Astrocyte (in vitro differentiated cells and primary cell): Measurements from ENCODE around the gene BMPR1A. TPM values are rescaled to one million over a fixed set of nuclear protein-coding genes. Genes with fewer than 3 reads are reported as not detected.

Experiments used
- DNase-seq: peaks from one replicate; pipeline ENCODE4 v3.0.0-alpha.2; 2010; ENCODE audit warnings: low read depth
- FAIRE-seq: peaks from 2 replicates; lab custom pipeline; 2011; peaks lifted over from hg19 to GRCh38; lab: Jason Lieb, UNC
- H2AFZ ChIP-seq: 2 replicates; pipeline ENCODE4 v1.6.0; 2012; ENCODE audit warnings: low read depth, low read length, inconsistent platforms
- H3K27ac ChIP-seq: 2 replicates; pipeline ENCODE4 v1.5.1; 2011; ENCODE audit warnings: low read depth, low read length, inconsistent platforms
- H3K27me3 ChIP-seq: 2 replicates; pipeline ENCODE4 v1.6.0; 2011; ENCODE audit warnings: low read length, inconsistent platforms; ENCODE audit not compliant: insufficient read depth
- H3K36me3 ChIP-seq: 2 replicates; pipeline ENCODE4 v1.5.1; 2011; ENCODE audit warnings: low read length, inconsistent platforms; ENCODE audit not compliant: insufficient read depth
- H3K4me1 ChIP-seq: 2 replicates; pipeline ENCODE4 v1.5.1; 2011; ENCODE audit warnings: low read length, inconsistent platforms; ENCODE audit not compliant: insufficient read depth
- H3K4me2 ChIP-seq: 2 replicates; pipeline ENCODE4 v1.6.0; 2012; ENCODE audit warnings: low read length, inconsistent platforms
- H3K4me3 ChIP-seq: 2 replicates; pipeline ENCODE4 v1.5.1; 2011; ENCODE audit warnings: low read depth, mild to moderate bottlenecking, low read length, inconsistent platforms; ENCODE audit not compliant: insufficient read depth
- H3K79me2 ChIP-seq: 2 replicates; pipeline ENCODE4 v1.6.0; 2012; ENCODE audit warnings: mild to moderate bottlenecking, low read length, inconsistent platforms; ENCODE audit not compliant: insufficient read depth
- H3K9ac ChIP-seq: 2 replicates; pipeline ENCODE4 v1.6.0; 2012; ENCODE audit warnings: mild to moderate bottlenecking, low read length, inconsistent platforms
- H3K9me3 ChIP-seq: 2 replicates; pipeline ENCODE4 v1.5.1; 2012; ENCODE audit warnings: low read depth, mild to moderate bottlenecking, low read length, inconsistent platforms; ENCODE audit not compliant: insufficient read depth
- H4K20me1 ChIP-seq: 2 replicates; pipeline ENCODE4 v1.6.0; 2012; ENCODE audit warnings: low read length, inconsistent platforms; ENCODE audit not compliant: insufficient read depth
- H3K27ac Mint-ChIP-seq: one replicate; pipeline ENCODE4 v1.8.0; 2021; ENCODE audit warnings: mild to moderate bottlenecking, mixed read lengths; ENCODE audit not compliant: unreplicated experiment
- H3K27me3 Mint-ChIP-seq: one replicate; pipeline ENCODE4 v1.8.0; 2021; ENCODE audit warnings: low read depth, mixed read lengths; ENCODE audit not compliant: unreplicated experiment
- H3K36me3 Mint-ChIP-seq: one replicate; pipeline ENCODE4 v1.8.0; 2021; ENCODE audit warnings: low read depth, mixed read lengths; ENCODE audit not compliant: unreplicated experiment
- H3K4me1 Mint-ChIP-seq: one replicate; pipeline ENCODE4 v1.8.0; 2021; ENCODE audit warnings: low read depth, mixed read lengths; ENCODE audit not compliant: unreplicated experiment
- H3K4me3 Mint-ChIP-seq: one replicate; pipeline ENCODE4 v1.8.0; 2021; ENCODE audit warnings: mild to moderate bottlenecking, moderate library complexity, mixed read lengths; ENCODE audit not compliant: unreplicated experiment
- H3K9me3 Mint-ChIP-seq: one replicate; pipeline ENCODE4 v1.8.0; 2021; ENCODE audit warnings: mild to moderate bottlenecking, mixed read lengths; ENCODE audit not compliant: unreplicated experiment
- CTCF ChIP-seq: IDR thresholded peaks from 2 replicates; pipeline ENCODE4 v1.5.1; 2011; ENCODE audit warnings: low read depth, mild to moderate bottlenecking, inconsistent platforms, low read length, moderate library complexity; ENCODE audit not compliant: insufficient read depth
- EZH2 ChIP-seq: IDR thresholded peaks from 2 replicates; pipeline ENCODE4 v1.6.1; 2012; ENCODE audit warnings: mild to moderate bottlenecking, low read length, inconsistent platforms; ENCODE audit not compliant: insufficient read depth
- total RNA-seq: library from RNA; stranded (reverse); gene quantifications from 2 replicates; pipeline ENCODE4 v1.2.1, GENCODE V29; 2021

The BMPR1A gene
- total RNA-seq, 1 donor from 2014 or later = 52.2 TPM

- no peaks in the 10 kb centered on the region for H3K4me1 ChIP-seq
- TF ChIP-seq EZH2 (no peak), CTCF (no peak)
- H2AFZ ChIP-seq = no peak overlapping the region
- peaks cover 83% of the 10 kb centered on the region for H3K79me2 ChIP-seq
- Mint-ChIP-seq H3K4me1 (peaks cover 10% of the 10 kb centered on the region), H3K27ac (no peak overlapping the region), H3K36me3 (no peaks in the 10 kb centered on the region), H3K27me3 (no peaks in the 10 kb centered on the region), H3K9me3 (no peaks in the 10 kb centered on the region), H3K4me3 (no peak overlapping the region)
- H3K9me3 ChIP-seq = no peaks in the 10 kb centered on the region
- peaks cover 82% of the 10 kb centered on the region for H4K20me1 ChIP-seq
- FAIRE-seq = no peak
- no peaks in the 10 kb centered on the region for H3K36me3 ChIP-seq
- no peak for DNase-seq
- H3K4me3 ChIP-seq = no peak overlapping the region
- no peak overlapping the region for H3K9ac ChIP-seq
- no peak overlapping the region for H3K4me2 ChIP-seq
- no peaks in the 10 kb centered on the region for H3K27me3 ChIP-seq
- no peak overlapping the region for H3K27ac ChIP-seq
Measured at GRCh38 chr10:86833969-86834368, 77.5 kb downstream of the BMPR1A start.

GRCh38 chr10:86836044-86836443, 79.6 kb downstream of the BMPR1A start:
- peaks cover 62% of the 10 kb centered on the region for H3K79me2 ChIP-seq
- H3K4me1 Mint-ChIP-seq = peaks cover 10% of the 10 kb centered on the region

More at GRCh38 chr10:86836044-86836443, 79.6 kb downstream of the BMPR1A start:
- Histone ChIP-seq H3K27ac (no peak overlapping the region), H4K20me1 (peaks cover 63% of the 10 kb centered on the region), H3K9ac (no peak overlapping the region), H3K4me3 (no peak overlapping the region), H2AFZ (no peak overlapping the region), H3K9me3 (no peaks in the 10 kb centered on the region), H3K4me1 (no peaks in the 10 kb centered on the region), H3K27me3 (no peaks in the 10 kb centered on the region), H3K4me2 (no peak overlapping the region), H3K36me3 (no peaks in the 10 kb centered on the region)
- H3K9me3 Mint-ChIP-seq = no peaks in the 10 kb centered on the region
- no peaks in the 10 kb centered on the region for H3K27me3 Mint-ChIP-seq
- no peak for TF ChIP-seq CTCF
- TF ChIP-seq EZH2 = no peak
- DNase-seq (no peak), FAIRE-seq (no peak)
- no peaks in the 10 kb centered on the region for H3K36me3 Mint-ChIP-seq
- no peak overlapping the region for H3K27ac Mint-ChIP-seq
- no peak overlapping the region for H3K4me3 Mint-ChIP-seq
